Keratinocyte (primary cell): ENCODE results near the gene IL12RB2.

Experiments used
- CTCF ChIP-seq, 3 experiments: IDR thresholded peaks in 1 of 3; conservative IDR thresholded peaks in 1 of 3; optimal IDR thresholded peaks in 1 of 3; 2 replicates in 2 of 3; 3 replicates in 1 of 3; pipeline versions ENCODE3 to v1.5.1; 2011; ENCODE audit warnings: low read length in 3 of 3, mild to moderate bottlenecking in 3 of 3, moderate library complexity in 2 of 3, control low read depth in 1 of 3, inconsistent platforms in 1 of 3; ENCODE audit not compliant: insufficient read depth in 2 of 3; ENCODE audit errors: extremely low read depth in 1 of 3
- EZH2 ChIP-seq: IDR thresholded peaks from one replicate; pipeline ENCODE4 v1.6.1; 2012; ENCODE audit warnings: inconsistent platforms, mild to moderate bottlenecking, low read length, moderate library complexity

GRCh38 chr1:67405473-67406245, 98.0 kb downstream of the IL12RB2 start:
- TF ChIP-seq CTCF (optimal IDR thresholded peaks at IDR 0.05 in 1 of 3, IDR thresholded peaks at IDR 0.05 in 1 of 3, conservative IDR thresholded peaks at IDR 0.05 in 1 of 3; ENCODE audit: extremely low read depth in 1 of 3, insufficient read depth in 2 of 3, low read length in 3 of 3) (no peak), EZH2 (no peak)
